ENCODE measurements around the gene TBK1.
A peak's percentile ranks its signal among the peaks of the same experiment; 100 is the strongest.

Gene TBK1

DNA sequence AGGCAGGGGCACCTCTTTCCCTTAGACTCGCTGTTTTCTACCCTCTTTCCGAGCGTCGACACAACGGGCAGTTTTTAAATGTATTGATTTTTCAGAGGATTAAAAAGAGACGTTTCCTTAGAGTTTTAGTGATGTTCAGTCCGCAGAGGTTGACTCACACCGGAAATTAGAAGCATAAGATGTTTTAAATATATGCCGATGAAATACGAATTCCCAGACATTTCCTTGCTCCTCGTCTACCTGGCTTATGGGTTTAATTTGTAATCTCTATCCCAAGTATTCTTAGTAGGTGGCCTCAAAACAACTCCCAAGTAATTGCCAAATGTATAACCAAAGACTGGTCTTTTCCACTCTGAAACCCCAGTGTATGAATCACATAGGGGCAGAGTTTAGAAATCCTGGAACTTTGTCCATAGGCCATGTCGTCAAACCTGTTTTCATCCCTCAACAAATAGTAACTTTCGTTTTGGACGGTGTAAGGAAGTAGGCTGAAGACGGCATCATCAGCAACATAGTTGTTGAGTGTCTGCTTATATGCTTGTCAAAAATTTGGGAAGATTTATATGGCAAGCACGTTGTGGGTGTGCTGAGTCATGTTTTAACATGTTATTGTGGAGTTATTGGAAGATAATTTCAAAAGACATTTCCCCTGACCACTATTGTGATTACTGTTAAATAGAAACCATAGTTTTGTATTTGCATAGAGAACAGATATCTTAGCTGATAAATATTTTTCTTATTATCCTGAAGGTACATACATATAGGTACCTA, 824 bp downstream of the TBK1 start:
- DNase-seq (ENCODE audit: low spot score): peak; percentile 25

DNA sequence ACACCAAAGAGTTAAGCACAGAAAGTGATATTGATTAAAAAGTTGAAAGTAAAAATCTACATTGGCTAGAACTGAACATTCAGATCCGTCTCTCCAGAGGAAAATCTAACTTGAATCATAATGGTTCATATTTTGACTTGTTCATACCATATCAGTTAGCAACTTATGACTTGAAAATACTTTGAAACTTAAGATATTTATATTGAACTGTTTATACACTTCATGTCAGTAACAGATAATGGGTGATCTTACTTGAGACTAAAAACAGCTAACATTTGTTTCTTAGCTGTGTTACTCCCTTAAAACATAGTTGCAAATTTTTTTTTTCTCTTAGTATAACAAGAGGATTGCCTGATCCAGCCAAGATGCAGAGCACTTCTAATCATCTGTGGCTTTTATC, 3.6 kb downstream of the TBK1 start:
- no peak for DNase-seq (ENCODE audit: low spot score)
- TF ChIP-seq, protein P1, sequence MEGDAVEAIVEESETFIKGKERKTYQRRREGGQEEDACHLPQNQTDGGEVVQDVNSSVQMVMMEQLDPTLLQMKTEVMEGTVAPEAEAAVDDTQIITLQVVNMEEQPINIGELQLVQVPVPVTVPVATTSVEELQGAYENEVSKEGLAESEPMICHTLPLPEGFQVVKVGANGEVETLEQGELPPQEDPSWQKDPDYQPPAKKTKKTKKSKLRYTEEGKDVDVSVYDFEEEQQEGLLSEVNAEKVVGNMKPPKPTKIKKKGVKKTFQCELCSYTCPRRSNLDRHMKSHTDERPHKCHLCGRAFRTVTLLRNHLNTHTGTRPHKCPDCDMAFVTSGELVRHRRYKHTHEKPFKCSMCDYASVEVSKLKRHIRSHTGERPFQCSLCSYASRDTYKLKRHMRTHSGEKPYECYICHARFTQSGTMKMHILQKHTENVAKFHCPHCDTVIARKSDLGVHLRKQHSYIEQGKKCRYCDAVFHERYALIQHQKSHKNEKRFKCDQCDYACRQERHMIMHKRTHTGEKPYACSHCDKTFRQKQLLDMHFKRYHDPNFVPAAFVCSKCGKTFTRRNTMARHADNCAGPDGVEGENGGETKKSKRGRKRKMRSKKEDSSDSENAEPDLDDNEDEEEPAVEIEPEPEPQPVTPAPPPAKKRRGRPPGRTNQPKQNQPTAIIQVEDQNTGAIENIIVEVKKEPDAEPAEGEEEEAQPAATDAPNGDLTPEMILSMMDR (IDR thresholded peaks at IDR 0.05; ENCODE audit: extremely low read depth, missing control alignments): no peak

More for the DNA sequence above, 824 bp downstream of the TBK1 start:
- TF ChIP-seq, protein P1 (IDR thresholded peaks at IDR 0.05; ENCODE audit: extremely low read depth, missing control alignments): no peak

DNA sequence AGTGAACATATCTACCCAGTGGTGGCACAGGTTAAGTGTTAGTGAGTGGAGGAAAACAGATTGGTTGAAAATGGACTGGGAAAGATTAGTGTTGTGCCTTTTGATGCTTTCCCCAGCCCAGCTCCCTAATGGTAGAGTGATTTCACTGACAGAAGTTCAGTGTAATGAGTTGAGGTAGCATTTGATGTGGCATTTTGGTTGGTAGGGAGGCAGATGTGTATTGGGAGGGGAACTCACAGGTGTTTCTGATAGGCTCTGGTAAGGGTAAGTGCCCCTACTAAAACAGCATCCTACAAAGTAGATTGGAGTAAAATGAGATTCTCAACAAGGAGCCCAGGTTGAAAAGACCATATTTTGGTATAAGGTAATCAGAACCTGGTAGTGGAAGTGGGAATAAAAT, 4.2 kb downstream of the TBK1 start:
- DNase-seq (ENCODE audit: low spot score): no peak
- TF ChIP-seq, protein P1 (IDR thresholded peaks at IDR 0.05; ENCODE audit: extremely low read depth, missing control alignments): no peak

DNA sequence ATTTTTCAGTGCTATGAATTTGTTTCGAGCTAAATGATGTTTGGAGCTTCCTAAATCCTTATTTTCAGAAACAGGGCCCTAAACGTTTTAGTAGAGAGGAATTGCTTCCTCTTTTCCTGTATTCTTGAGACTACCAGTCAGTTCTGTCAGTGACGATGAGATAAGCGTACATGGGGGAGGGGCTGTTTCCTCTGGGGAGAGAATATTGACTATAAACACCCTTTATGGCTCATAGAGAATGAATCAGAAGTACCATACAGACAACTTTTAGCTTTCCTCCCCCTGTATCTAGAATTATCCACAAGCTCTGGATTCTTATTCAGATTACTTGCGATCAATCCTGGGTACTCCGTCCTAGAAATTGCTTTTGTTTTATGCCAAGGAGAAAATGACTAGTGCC, 5.1 kb downstream of the TBK1 start:
- TF ChIP-seq, protein P1 (IDR thresholded peaks at IDR 0.05; ENCODE audit: extremely low read depth, missing control alignments): no peak

GRCh38 chr12:64457466-64457865, 5.5 kb downstream of the TBK1 start:
- TF ChIP-seq, protein P1 (IDR thresholded peaks at IDR 0.05; ENCODE audit: extremely low read depth, missing control alignments): no peak
- DNase-seq (ENCODE audit: low spot score): no peak

More for the DNA sequence above, 5.1 kb downstream of the TBK1 start:
- no peak for DNase-seq (ENCODE audit: low spot score)

- DNase-seq (ENCODE audit: low spot score): no peak
- TF ChIP-seq, protein P1 (IDR thresholded peaks at IDR 0.05; ENCODE audit: extremely low read depth, missing control alignments): no peak
Observed at GRCh38 chr12:64457923-64458322, 6.0 kb downstream of the TBK1 start.

DNA sequence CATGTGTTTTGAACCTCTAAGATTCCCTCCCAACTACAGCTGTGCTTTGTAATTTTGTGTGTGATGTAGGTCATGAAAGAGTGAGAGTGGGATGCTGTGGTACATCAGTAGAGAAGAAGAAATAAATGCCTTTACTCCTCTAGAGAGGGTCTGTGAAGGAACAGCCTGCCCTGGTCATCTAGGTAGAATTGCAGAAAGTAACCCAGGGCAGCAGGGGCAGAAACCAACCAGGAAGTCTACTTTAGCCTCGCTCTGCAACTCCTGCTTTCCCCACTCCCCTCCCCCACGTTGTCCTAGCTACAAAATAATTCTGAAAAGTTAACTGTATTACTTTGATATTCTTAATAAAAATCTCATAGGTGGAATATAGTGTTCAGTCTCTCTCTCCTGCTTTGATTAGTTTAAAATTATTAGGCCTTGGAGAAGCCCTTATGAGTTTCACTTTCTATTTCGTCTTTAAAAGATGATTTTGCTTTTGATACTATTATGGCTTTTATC, 7.5 kb downstream of the TBK1 start:
- no peak for DNase-seq (ENCODE audit: low spot score)
- TF ChIP-seq, protein P1 (IDR thresholded peaks at IDR 0.05; ENCODE audit: extremely low read depth, missing control alignments): no peak
